NCI-H524 (cell line): ENCODE data around the gene PLIN5.
A peak's percentile ranks its signal among the peaks of the same experiment; 100 is the strongest.

ENCODE experiments used
- DNase-seq, 2 experiments: peaks; one replicate each; lab custom pipeline; 2025; lab: John Stamatoyannopoulos, UW

PLIN5 gene, protein sequence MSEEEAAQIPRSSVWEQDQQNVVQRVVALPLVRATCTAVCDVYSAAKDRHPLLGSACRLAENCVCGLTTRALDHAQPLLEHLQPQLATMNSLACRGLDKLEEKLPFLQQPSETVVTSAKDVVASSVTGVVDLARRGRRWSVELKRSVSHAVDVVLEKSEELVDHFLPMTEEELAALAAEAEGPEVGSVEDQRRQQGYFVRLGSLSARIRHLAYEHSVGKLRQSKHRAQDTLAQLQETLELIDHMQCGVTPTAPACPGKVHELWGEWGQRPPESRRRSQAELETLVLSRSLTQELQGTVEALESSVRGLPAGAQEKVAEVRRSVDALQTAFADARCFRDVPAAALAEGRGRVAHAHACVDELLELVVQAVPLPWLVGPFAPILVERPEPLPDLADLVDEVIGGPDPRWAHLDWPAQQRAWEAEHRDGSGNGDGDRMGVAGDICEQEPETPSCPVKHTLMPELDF

GRCh38 chr19:4534836-4535658, at the start of gene PLIN5:
Gene PLIN5 (minus strand): TSS chr19:4535224. CDS start chr19:4534074, 1,150 bp downstream.
- DNase-seq = peak; percentile 98 to 99

DNA sequence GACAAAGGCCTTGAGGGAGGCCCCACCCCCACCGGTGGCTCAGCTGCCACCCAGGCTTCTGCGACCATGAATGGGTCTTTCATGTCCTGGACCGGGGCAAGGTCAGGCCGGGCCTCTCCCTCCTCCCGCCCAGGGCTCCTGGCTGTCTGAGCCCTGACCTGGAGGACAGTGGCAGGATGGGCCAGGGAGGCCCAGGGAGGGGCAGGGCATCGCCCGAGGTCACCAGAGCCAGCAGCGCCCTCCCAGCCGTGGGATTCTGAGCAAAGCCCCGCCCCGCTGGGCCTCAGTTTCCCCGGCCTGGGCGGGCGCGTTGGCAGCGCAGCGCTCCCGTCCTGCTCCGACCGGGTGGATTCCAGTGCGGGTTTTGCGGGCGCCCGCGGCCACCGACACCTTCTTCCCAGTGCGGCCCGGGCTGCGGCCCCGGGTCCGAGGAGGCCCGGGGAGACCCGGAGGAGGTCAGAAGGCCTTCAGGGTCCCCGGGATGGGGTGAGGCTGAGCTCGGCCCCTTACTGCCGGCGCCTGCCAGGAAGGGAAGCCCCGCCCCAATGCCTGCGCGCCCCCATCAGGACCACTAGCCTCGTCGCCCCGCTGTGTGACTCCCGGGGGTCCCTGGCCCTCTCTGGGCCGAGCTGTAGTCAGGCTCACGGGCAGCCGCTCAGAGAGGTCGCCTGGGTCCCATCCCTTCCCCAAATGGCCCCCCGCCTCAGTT, 49.1 kb upstream of the PLIN5 start:
- DNase-seq = no peak

DNA sequence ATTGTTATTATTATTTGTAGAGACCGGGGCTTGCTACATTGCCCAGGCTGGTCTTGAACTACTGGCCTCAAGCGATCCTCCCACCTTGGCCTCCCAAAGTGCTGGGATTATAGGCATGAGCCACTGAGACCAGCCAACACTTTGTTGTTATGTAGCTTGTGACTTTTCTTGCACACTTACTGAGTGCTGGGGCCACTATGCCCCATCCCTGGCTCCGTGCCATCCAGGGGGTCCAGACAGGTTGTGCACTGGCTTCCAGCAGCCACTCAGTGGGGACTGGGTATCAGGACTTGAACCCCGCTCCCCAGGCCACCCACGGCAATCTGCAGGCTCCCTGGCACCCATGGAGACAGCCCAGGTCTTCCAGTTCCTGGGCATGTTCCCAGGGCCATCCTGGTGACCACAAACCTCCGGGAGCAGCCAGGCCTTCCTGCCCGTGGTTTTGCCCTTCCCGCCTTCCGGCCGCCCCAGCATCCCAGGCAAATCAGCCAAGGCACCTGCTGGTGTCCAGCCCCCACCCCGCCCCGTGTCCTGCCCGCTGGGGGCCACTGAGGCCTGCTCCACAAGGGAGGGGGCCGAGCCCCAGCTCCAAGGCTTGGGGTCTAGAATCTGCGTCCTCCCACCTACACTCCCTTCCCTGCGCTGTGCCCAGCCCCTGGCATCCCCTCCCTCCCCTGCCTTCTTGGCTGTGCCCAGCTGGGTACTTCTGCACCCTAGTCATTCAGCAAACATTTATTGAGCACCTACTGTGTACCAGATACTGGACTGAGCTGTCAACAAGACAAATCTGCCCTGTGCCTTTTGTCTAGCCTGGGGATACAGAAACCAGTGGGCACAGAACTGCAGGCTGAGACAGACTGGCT, 48.2 kb upstream of the PLIN5 start:
- DNase-seq = no peak

DNA sequence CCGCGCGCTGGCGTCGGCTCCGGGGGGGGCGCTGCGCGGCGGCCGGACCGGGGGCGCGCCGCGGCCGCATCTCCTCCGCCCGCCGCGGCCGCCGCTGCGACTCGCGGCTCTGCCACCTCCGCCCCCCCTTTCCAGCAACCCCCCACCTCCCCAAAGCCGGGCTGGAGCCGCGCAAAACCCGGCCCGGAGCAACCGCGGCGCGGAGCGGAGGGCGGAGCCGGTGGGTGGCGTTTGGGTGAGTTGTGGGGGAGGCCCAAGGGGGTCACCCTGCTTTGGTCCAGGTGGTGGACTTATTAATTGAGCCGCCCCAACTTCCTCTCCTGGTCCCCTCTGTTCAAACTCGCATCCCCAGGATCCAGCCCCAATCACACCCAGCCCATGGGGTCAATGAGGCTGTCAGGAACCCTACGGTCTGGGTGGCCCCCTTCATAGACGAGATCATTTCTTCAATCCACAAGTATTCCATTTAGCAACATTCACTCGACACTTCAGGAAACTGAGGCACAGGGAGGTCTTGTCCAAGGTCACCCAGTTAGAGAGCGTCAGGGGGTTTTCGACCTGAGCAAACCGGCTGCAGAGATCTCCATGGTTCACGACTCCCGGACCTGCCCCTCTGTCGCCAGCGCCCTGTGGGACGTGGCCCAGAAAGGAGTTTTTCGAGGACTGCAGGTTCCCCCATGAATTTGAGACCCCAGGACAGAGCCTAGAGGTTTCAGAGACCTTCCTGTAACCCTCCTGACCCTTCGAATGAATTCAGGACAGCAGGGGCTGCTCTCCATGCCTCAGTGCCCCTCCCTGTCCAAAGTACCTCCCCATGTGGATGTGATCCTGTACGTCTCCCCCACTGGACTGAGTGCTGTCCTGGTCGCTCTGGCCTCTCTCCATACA, 46.9 kb upstream of the PLIN5 start:
- peak in 1 of 2 experiments; percentile 55 for DNase-seq

GRCh38 chr19:4580961-4581665, 46.1 kb upstream of the PLIN5 start:
- peak in 1 of 2 experiments; percentile 49 for DNase-seq

DNA sequence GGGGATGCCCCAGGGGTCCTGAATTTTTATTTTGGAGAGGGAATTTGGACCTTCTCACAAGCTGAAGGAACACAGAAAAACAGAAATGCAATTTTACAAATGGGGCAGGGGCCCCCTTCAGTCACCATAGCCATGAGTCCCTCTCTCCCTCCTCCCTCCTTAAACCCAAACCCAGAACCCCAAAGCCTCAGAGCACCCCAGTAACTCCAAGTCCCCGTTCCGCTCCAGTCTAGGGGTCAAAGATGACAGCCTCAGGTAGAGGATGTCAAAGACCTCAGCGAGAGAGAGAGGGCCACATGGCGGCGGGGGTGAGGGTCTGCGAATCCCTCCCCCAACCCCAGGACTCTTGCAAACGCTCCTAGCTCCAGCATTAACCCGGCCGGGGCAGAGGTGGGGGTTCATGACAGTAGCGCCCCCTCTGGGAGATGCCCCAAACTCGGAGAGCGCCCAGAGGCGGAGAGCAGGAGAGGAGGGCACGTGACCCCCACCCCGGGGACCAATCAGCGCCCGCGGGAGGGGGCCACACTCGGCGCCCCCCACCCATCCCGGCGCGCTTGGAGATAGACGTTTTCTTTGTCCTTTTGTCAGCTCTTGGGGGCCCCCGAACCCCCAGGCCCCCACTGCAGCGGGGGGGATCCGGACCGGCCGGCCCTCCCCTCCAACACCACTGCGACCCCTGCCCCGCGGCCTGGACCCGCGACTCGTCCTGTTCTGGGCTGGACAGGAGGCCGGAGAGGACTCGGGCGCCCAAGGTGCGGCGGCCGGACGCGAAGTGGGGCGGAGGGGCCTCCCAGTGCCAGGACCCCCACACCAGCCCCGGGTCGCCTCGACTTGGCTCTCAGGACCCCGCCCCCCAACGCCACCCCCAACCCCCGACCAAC, 45.2 kb upstream of the PLIN5 start:
- peak in 1 of 2 experiments; percentile 31 for DNase-seq

DNA sequence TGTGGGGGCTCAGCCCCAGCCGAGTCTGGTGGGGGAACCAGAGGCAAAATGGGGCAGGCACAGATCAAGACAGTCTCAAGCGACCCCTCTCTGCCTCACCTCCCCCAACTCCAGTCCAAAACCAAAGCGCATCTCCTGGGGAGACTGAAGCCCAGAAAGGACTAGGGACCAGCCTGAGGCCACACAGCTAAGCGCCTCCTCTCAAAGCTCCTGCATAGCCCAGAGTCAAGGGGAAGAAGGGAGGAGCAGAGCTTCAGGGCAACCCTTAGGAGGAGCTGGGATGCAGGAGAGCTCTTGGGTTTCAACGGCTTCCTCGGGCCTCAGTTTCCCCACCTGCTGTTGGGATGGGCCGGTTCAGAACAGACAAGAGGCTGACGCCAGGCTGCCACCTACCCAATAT, 44.4 kb upstream of the PLIN5 start:
- DNase-seq = no peak

DNA sequence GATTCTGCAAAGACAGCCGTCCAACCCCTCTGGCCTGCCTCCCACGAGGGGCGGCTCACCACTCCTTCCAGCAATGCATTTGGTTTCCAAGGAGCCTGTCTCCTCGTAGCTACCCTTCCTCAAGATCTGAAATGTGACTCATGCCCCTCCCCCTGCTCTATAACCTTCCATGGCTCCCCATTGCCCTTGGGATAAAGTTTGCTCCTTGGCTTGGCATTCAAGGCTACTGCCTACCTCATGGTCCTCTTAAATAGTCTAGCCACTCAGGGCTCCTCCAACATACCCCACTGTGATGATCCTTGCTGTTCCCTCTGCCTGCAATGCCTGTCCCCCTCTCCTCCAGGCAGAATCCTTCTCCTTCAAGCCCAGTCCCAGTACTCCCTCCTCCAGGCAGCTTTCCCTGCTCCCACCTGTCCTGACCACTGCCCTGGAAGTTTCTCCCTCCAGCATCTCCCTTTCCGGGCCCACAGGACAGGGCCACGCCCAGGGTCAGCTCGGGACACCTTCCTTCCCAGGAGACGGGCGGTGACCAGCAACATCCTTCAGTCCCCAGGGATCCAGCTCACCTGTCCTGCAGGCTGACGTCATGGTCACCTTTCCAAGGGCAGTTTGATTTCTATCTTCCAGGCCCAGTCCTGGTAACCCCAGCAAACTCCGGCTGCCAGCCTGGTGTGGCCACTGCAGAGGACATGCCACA, 43.7 kb upstream of the PLIN5 start:
- DNase-seq = no peak

DNA sequence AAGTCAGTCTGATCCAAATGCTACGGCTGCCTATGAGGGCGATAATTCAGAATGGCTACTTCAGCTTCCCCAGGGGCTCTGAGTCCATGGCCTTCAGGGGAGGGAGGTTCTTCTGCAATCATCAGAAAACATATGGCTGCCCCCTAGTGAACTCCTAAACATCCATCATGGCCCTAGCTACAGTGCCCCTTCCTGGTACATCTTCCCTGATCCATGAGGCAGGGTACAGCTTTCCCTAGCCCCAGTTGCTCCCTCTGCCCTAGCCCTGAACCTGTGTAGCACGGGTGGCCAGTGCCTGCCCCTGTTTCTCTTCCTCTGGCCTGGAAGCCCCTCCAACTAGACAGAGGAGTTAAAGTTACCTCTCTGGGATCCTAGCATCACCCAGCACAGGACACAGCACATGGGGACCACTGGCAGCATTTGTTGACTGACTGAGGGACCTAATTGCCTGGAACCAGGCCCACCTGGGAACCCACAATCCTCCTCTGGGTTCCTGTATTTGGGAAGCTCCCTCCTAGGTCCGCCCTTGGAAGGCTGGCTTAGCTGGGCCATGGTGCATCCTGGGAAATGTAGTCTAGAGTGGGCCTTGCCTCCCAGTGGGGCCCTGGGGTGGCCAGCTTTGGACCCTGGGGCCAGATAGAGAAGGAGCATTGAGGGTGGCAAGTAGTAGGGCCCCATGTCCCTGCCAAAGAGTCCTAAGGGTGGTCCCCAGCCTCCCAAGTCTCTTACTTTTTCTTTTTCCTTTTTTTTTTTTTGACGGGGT, 42.2 kb upstream of the PLIN5 start:
- no peak for DNase-seq

DNA sequence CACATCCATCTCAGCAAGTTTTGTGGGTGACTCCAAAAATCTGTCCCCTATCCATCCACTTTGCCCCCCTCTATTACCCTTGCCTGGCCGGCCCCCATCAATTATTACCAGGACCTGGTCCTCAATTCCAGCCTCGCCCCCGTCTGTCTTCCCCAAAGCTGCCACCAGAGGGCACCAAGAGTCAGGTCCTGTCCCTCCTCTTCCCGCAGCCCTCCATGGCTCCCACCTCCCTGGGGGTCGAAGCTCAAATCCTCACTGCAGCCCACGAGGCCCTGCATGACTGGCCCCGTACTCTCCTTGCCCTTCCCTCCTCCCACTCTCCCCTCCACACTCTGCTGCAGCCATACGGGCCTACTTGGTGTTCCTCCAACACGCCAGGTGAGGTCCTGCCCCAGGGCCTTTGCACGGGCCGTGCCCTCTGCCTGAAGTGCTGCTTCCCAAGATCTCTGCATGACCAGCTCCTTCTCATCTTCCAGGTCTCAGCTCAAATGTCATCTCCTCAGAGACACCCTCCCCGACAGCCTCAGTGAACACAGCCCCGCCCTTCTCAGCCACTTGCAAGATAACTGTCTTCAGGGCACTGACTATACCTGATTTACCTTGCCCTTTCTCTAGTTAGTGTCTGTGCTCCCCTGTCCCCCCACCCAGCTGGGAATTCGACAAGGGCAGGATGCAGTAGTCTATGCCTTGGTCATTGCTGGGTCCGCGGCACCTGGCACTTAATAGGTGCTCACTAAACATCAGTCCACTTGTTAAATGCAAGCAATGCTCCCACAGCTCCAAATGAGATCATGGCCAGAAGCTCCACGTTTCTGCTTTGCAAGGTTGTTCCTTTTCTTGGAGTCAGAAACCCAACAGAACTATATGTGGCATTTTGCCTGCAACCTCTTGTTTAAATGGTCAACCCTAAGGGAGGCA, 41.3 kb upstream of the PLIN5 start:
- DNase-seq = peak; percentile 41 to 58

GRCh38 chr19:4575267-4576015, 40.4 kb upstream of the PLIN5 start:
- DNase-seq = no peak

GRCh38 chr19:4573682-4574081, 38.7 kb upstream of the PLIN5 start:
- DNase-seq = no peak

DNA sequence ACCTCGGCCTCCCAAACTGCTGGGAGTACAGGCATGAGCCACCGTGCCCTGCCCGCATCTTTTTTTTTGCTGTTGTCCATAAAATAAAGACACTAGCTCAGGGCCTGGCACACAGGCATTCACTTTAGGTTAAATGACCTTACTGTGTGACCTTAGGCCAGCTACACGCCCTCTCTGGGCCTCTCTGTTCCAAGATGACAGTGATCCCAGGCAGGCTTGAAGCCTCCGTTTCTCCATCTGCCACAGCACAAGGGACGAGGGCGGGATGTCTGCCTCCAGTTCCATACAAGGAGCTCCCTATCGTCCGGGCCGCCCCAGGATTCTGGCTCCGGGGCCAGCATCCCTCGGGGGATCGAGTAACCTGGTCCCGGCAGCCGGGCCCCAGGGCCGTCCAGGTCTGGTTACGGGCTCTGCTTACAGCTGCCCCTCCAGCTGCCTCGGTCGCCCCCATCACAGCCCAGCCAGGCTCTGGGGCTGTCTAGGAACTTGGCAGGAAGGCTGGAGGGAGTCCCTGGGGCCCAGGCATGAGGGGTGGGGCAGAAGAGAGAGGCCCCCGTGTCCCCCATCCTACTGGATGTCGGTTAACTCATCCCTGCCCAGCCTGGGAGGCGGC, 36.4 kb upstream of the PLIN5 start:
- DNase-seq = no peak

DNA sequence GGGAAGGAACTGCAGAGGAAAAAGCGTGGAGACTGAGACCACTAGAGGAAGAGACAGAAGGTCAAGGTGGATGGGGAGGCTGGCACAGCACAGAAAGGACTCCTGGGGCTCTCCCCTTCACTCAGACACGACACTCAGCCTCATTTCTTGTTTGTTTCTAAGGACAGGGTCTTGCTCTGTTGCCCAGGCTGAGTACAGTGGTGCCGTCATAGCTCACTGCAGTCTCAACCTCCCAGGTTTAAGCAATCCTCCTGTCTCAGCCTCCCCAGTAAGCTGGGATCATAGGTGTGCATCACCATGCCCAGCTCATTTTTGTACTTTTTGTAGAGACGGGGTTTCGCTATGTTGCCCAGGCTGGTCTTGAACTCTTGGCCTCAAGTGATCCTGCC, 35.9 kb upstream of the PLIN5 start:
- no peak for DNase-seq

DNA sequence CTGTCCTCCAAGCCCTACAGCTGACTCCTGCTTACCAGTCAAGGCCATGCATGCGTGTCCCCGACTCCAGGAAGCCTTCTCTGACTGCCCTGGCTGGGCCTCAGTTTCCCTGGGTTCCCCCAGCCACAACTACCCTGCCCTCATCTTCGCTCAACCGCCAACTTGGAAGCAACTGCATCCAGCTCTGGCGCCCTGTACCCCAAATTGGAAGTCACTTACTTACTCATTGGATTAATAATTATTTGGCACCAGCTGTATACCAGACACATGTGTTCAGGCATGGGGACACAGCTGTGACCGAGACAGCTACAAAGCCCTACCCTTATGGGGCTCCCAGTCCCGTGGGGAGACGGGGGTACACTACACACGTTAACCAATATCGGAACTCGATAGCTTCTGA, 35.4 kb upstream of the PLIN5 start:
- DNase-seq = no peak
